Jurkat, Clone E6-1 (cell line): ENCODE data around the gene CTNND2. TPM values are rescaled to one million over a fixed set of nuclear protein-coding genes. Genes with fewer than 3 reads are reported as not detected.

ENCODE experiments used
- DNase-seq: peaks from one replicate; pipeline ENCODE4 v3.0.0-alpha.2; 2011; ENCODE audit warnings: low read depth, low spot score
- H3K4me3 ChIP-seq: 2 replicates; pipeline ENCODE4 v1.5.1; 2011; ENCODE audit warnings: mild to moderate bottlenecking, low read length, control low read depth, moderate library complexity
- polyA plus RNA-seq: library from polyadenylated mRNA; unstranded; fragments of >200 nt; gene quantifications from one replicate; pipeline ENCODE4 v1.2.1, GENCODE V29; 2012; ENCODE audit warnings: missing spikeins; ENCODE audit not compliant: insufficient read length, insufficient read depth

The CTNND2 gene
- not detected for polyA plus RNA-seq

GRCh38 chr5:11904265-11904906, at the start of gene CTNND2:
Gene CTNND2, minus strand, starts transcription at chr5:11904446. Its CDS starts 593 bp downstream, at chr5:11903853.
- no peak within 1 kb of the TSS for H3K4me3 ChIP-seq

DNA sequence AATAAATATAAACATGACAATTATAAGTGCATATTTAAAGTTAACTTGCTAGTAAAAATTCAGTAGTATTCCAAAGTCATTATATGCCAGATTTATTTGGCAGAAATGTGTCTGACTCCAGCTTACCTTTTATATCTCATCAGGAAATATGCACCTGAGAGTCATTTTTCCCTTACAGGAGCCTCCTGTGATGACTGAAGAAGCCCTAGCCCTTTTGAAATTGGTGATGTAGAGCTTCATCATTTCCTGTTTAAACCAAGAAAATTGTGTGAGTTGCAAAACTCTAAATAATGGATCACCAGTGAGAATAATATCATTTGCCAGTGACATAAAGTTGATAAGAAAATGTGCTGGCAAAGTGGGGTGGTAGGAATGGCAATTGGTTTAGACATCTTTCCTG, 42.1 kb upstream of the CTNND2 start:
- no peak overlapping the region for H3K4me3 ChIP-seq
- DNase-seq = no peak

More at GRCh38 chr5:11904265-11904906, at the start of gene CTNND2:
- no peak for DNase-seq

GRCh38 chr5:11941566-11941965, 37.3 kb upstream of the CTNND2 start:
- no peak overlapping the region for H3K4me3 ChIP-seq
- DNase-seq = no peak

- H3K4me3 ChIP-seq = no peak overlapping the region
- no peak for DNase-seq
Observed at GRCh38 chr5:11931638-11932037, 27.4 kb upstream of the CTNND2 start.

DNA sequence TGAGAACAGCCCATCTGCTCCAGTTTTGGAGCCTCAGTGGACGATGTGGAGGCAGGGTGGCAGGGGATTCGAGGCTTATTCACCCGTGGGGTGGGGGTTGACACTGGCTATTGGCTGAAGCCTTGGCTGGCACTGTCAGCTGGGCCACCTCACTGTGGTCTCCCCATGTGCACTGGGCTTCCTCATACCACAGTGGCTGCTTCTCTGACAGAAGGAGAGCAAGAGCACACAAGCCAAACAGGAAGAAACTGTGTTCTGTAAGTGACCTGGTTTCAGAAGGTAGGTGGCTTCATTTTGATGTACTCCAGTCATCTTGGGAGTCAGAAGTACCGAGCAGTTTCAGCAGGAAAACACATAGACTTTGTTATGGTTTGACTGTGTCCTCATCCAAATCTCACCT, 24.7 kb upstream of the CTNND2 start:
- DNase-seq = no peak
- H3K4me3 ChIP-seq = no peak overlapping the region

- H3K4me3 ChIP-seq = no peak overlapping the region
- no peak for DNase-seq
Observed at GRCh38 chr5:11925701-11926100, 21.5 kb upstream of the CTNND2 start.

GRCh38 chr5:11922394-11922793, 18.1 kb upstream of the CTNND2 start:
- no peak overlapping the region for H3K4me3 ChIP-seq
- DNase-seq = no peak

GRCh38 chr5:11918463-11919045, 14.3 kb upstream of the CTNND2 start:
- DNase-seq = no peak
- H3K4me3 ChIP-seq = no peak overlapping the region

GRCh38 chr5:11909471-11909870, 5.2 kb upstream of the CTNND2 start:
- DNase-seq = no peak
- no peak overlapping the region for H3K4me3 ChIP-seq

- H3K4me3 ChIP-seq = no peak overlapping the region
- DNase-seq = no peak
Observed at GRCh38 chr5:11906497-11906896, 2.3 kb upstream of the CTNND2 start.

DNA sequence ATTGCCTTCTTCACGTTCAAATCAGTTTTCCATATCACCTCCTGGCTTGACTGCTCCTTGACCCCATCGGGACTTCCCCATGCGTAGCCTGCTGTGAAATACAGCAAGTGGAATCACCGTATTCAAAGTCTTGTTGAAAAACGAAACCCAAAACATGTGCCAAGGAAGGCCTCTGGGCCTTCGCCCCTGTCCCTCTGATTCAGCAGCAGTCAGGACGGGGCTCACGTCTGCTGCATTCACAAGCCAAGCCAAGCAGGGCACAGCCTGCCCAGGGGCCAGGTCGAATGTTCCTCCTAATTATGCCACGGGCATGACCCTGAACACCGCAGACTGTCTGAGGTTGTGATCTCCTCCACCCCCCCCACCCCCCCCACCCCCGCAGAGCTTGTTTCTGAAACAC, 960 bp upstream of the CTNND2 start:
- H3K4me3 ChIP-seq = no peak overlapping the region
- DNase-seq = no peak

GRCh38 chr5:11903614-11904264, 507 bp downstream of the CTNND2 start:
- no peak overlapping the region for H3K4me3 ChIP-seq
- DNase-seq = no peak

DNA sequence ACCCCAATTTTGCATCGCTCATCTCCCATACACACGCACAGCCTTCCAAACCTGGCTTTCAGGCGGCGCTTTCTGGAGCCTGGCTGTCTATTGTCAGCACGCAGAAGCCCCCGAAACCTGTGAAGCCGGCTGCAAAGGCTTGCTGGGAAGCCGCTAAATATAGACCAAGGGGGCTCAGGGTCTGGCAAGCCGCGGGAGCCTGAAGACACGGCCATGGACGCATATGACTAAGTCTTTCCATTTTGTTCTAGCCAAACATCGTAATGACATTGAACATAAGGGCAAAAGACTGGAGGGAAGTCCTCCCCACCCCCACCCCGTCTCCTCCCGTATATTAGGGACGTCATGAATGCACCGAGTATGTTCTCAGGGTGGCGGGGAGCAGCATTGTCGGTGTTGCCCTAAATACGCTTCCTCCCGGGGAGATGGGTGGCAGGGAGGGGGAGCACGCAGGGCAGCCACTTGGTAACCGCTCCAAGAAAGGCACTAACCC, 1.1 kb downstream of the CTNND2 start:
- DNase-seq = no peak
- H3K4me3 ChIP-seq = no peak overlapping the region

DNA sequence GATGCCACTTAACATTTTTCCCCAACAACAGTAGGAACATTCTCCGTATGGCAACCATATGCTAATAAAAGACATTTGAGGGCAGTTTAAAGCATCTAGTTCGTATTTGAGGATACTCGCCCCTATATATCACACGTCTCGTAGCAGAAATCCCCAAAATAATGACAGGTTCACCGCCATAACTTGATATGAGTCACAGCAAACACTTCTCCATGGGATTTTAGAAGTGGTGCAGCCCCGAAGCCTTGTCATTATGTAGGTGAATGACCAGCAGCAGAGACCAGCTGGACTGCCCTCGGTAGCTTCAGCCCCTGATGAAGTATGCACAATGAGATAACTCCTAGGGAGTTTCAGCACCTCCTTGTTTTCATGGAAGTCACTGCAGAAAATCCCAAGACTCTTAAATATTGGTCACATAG, 2.0 kb downstream of the CTNND2 start:
- no peak for DNase-seq
- no peak overlapping the region for H3K4me3 ChIP-seq

DNA sequence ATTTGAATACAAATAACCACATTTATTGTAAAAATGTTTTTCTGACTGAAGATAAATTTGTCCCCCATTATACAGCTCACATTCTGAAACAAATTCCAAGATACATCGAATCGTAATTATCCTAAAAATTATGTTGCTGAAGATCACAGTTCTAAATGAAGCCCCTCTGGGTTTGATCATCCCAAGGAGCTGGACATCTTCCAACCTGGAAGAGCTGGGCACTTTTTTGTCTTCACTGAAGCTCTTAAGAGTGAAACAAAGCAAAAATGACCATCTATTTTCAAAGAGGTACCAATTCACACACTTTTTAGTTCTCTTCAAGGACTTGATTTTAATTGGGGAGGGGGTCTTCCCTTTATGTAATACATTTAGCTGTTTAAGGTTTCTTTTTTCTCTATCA, 5.5 kb downstream of the CTNND2 start:
- H3K4me3 ChIP-seq = no peak overlapping the region
- DNase-seq = no peak

DNA sequence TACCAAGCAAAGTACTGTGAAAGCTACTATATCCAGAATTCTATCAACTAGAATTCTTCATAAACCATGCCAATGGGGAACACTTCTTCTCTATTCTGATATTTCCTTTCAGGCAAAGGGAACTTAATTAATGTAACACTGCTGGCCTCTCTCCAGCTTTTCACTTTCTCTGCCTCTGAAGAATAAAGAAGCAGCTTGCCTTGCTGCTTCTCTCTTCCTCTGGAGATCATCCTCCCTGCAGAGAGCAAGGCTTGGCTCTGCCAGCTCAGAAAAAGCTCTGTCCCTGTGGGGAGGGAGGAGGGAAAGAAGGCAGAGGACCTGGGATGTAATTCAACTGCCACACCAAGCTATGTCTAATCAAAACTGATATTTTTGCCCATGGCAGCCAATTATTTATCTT, 6.5 kb downstream of the CTNND2 start:
- DNase-seq = no peak
- no peak overlapping the region for H3K4me3 ChIP-seq

- no peak overlapping the region for H3K4me3 ChIP-seq
- DNase-seq = no peak
Observed at GRCh38 chr5:11894992-11895391, 9.3 kb downstream of the CTNND2 start.

- H3K4me3 ChIP-seq = no peak overlapping the region
- DNase-seq = no peak
Observed at GRCh38 chr5:11892832-11893231, 11.4 kb downstream of the CTNND2 start.

DNA sequence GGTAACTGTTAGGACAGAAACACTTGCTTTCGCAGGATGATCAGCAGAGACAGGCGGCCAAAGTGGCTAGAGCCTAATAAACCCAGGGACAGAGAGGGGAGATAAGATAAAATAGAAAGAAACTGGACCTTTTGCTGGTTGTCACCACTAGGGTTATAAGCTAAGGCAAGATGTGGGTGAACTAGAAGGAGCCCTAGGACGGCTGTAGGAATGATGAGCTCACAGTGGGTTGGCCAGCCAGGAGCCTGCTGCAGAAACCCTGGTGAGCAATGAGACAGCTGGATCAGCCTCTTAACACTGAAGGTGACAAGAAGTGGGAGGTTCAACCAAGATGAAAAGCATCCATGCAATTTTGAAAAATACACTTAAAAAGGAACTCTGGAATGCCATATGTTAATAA, 13.5 kb downstream of the CTNND2 start:
- DNase-seq = no peak
- H3K4me3 ChIP-seq = no peak overlapping the region

DNA sequence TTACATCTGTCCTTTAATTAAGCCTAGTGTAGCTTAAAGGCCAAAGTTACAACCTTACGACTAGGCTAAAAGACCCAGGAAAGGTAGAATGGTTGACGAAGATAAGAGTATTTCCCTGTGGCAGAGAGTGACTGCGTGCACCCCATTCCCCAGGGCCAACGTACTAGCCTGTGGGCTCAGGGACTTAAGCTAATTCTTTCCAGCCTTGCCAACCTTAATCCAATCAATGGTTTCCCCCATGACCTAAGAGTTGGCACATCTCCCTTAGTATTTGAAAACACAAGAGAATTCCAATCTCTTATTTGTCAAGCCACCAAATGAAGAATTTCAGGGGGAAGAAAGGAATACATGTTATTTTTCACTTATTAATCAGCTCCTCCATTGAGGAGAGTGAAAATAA, 16.0 kb downstream of the CTNND2 start:
- no peak for DNase-seq
- no peak overlapping the region for H3K4me3 ChIP-seq
